Stimulated activated CD8-positive, alpha-beta memory T cell treated with anti-CD3 and anti-CD28 coated beads, Interleukin-4, amount 100 ng/mL, for 48 hours (primary cell): Measurements from ENCODE around the gene PPP3CA.

Experiments
- DNase-seq: peaks from one replicate; pipeline ENCODE4 v3.0.0-alpha.2; 2020

The PPP3CA gene

GRCh38 chr4:101347267-101347556 lies at the start of gene PPP3CA:
TSS of gene PPP3CA (minus strand) at chr4:101347526.
- DNase-seq = no peak

DNA sequence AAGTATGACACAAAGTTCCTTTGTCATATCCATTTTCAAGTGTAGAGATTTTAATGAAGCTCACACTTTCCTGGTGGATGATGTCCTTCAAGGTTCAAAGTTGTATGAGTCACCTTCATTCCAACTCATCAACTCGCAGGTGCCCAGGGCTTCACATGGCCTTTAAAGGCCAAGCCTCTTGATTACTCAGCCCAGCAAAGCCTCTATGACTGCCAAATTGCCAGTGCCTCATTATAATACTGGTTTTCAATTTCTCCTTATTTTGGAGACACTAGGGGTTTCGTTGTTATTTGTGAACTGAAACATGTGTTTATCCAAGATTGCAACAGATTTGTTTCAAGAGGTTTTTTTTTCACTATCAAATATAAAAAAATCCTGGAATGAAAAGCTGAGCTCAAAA lies 45.9 kb upstream of the PPP3CA start:
- DNase-seq = no peak

DNA sequence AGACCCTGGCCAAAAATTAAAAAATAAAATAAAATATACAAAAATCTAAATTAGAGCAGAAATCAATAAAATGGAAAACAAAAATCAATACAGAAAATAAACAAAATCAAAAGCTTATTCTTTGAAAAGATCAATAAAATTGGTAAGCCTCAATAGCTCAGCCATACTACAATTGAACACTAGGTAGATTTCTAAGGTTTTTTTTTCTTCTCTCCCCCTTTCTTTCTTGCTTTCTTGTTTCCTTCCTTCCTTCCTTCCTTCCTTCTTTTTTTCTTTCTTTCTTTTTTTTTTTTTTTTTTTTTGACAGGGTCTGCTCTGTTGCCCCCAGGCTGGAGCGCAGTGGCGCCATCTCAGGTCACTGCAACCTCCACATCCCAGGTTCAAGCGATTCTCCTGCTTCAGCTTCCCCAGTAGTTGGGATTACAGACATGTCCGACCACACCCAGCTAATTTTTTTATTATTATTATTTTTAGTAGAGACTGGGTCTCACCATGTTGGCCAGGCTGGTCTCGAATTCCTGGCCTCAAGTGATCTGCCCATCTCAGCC lies 23.4 kb upstream of the PPP3CA start:
- no peak for DNase-seq

GRCh38 chr4:101367201-101367600 lies 19.9 kb upstream of the PPP3CA start:
- DNase-seq = no peak

GRCh38 chr4:101366331-101366730 lies 19.0 kb upstream of the PPP3CA start:
- no peak for DNase-seq

DNA sequence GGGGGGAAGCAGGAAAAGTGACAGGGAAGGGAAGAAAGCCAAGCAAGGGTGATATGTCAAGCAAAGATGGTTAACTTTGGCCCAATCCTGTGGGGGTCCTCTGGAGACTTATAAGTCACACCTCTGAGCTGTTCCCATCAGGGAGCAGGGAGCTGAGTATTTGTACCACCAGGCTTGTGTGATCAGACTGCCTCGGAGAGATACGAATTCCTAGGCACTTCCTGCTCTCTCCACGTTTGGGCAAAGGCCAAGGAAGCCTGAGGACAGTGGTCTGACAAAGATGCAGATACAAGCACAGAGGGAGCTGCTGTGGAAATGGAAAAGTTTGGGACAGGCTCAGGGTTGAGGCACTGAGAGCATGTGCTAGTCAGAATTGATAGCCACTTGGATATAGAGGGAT lies 10.4 kb upstream of the PPP3CA start:
- no peak for DNase-seq

- no peak for DNase-seq
Observed at GRCh38 chr4:101356928-101357327, 9.6 kb upstream of the PPP3CA start.

- no peak for DNase-seq
Observed at GRCh38 chr4:101355767-101356702, 8.7 kb upstream of the PPP3CA start.

- no peak for DNase-seq
Observed at GRCh38 chr4:101355246-101355645, 7.9 kb upstream of the PPP3CA start.

- no peak for DNase-seq
Observed at GRCh38 chr4:101349801-101350064, 2.4 kb upstream of the PPP3CA start.

GRCh38 chr4:101348995-101349800 lies 1.9 kb upstream of the PPP3CA start:
- DNase-seq = no peak

GRCh38 chr4:101348367-101348827 lies 1.1 kb upstream of the PPP3CA start:
- no peak for DNase-seq

GRCh38 chr4:101347557-101348366 lies 436 bp upstream of the PPP3CA start:
- peak; percentile 99 for DNase-seq

DNA sequence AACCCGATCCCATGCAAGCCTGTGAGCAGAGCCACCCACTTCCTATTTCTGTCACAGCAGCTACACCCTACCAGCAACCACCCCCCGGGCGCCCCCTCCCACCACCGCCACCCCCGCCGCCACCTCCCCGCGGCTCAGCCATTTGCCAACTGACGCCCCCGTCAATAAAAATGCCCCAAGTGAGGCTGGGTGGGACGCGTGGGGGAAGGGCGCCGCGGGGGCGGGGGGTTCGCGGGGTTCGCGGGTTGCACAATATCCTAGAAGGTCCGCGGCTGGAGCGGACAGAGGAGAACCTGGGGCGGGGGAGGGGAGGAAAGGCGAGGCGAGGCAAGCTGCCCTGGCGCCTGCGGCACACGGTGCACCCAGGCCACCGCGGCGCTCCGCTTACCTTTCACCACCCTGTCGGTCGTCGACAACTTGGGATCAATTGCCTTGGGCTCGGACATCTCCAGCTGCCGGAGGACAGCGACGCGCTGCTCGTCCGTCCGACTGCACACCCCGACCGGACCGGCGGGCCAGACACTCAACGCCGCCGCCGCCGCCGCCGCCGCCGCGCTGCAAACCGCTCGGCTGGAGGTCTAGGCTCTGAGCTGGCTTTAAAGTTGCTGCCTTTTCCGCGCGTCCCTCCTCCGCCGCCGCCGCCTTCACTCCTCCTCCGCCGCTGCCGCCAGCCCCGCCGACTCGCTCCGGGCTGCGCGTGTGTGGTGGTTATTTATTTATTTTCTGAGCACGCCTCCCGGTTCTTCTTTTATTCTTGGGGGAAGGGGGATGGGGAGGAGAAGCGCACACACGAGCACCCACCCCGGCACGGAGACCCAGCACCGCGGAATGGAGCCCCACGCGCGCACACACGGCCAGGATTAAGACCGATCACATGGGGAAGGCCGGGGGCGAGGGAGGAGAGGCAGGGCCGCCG lies 717 bp downstream of the PPP3CA start:
- DNase-seq = peak; percentile 66

GRCh38 chr4:101345596-101346350 lies 1.6 kb downstream of the PPP3CA start:
- peak; percentile 66 for DNase-seq

- DNase-seq = peak; percentile 31
Observed at GRCh38 chr4:101345271-101345595, 2.1 kb downstream of the PPP3CA start.

- DNase-seq = no peak
Observed at GRCh38 chr4:101339332-101339731, 8.0 kb downstream of the PPP3CA start.

DNA sequence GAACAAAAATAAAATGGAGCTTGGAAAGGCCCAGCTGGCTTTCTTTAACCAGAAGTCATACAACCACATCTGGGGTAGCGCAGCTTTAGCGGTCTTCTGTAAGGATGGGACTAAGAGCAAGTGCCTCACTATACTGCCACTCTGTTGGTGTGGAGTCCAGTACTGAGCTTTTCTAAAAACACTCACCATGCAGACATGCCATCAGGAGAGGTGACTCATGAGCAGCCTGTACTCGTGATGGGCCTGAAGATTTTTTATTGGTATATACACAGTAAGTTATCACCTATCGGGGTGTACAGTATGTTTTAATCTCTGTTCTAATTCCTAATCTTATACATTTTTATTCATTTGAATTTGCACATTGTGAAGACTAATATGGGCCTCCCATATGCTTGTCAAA lies 9.6 kb downstream of the PPP3CA start:
- DNase-seq = no peak

DNA sequence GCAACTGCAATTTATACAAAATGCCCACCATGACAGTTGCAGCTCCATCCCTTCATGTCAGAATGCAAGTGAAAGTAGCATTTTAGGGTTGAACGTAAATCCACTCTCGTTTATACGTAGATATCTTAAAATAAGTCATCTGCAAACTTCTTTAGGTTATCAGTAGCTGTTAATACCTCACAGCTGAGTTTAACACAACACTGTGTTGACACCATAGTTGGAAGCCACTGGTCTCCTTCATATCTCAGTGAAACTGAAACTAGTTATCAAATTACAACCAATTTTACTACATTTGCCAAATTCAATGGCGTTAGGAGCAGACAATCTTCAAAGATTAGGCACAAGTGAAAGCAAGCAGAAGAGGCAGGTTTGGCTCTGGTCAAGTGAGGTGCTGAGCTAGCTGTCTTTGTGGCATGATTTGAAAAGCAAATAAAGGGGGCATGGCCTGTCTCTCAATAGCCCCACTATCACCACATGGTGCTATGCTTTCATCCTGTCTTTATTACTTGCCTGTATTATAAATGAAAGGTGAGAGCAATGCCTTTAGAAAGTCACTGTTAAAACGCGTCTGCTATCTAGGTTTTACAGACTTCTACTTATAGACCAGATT lies 12.3 kb downstream of the PPP3CA start:
- no peak for DNase-seq

GRCh38 chr4:101332424-101332823 lies 14.9 kb downstream of the PPP3CA start:
- DNase-seq = no peak

DNA sequence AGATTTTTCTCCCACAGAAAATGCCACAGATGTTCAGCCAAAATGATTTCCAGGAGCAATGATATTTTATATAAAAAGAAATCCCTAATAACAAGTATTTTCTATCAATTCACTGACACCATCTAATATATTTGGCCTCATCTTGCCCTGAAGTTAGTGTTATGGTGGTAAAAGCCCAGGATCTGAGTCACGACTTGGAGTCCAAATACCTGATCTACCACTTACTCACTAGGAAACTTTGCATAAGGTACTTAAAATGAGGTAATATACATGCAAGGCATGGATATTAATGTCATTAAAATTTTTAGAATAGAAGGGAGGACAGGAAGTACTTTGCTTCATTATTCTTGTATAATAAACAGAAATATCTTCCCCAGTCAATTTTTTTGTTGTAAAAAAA lies 16.3 kb downstream of the PPP3CA start:
- no peak for DNase-seq
